HEK293 (cell line): Measurements from ENCODE around the gene PIK3C2G.

ENCODE experiments used
- CTCF ChIA-PET: fragments of 350-600 bp; formaldehyde crosslinking; extraction: SDS; loops from one replicate; lab custom pipeline; 2021; ENCODE audit warnings: antibody characterized with exemption; lab: Yijun Ruan, JAX
- POLR2A ChIA-PET: fragments of 300-600 bp; formaldehyde crosslinking; extraction: SDS; loops from one replicate; lab custom pipeline; 2020; ENCODE audit warnings: antibody characterized with exemption, inconsistent platforms; lab: Yijun Ruan, JAX
- H3K27ac ChIP-seq: fragments of 200-500 bp; sonication (Bioruptor generic); 2 replicates; pipeline ENCODE4 v1.5.1; 2014; ENCODE audit warnings: low read depth, low read length, control low read depth, inconsistent platforms; ENCODE audit errors: extremely low read depth
- H3K36me3 ChIP-seq, 2 experiments: fragments of 200-500 bp in 1 of 2; sonication (Bioruptor generic) in 1 of 2; 1 replicate in 1 of 2; 2 replicates in 1 of 2; pipeline ENCODE4 v1.5.1; 2014 to 2017; ENCODE audit warnings: inconsistent platforms in 2 of 2, low read length in 2 of 2; ENCODE audit not compliant: control insufficient read depth in 2 of 2, insufficient read depth in 1 of 2
- H3K4me1 ChIP-seq: fragments of 200-500 bp; sonication (Bioruptor generic); 2 replicates; pipeline ENCODE4 v1.5.1; 2014; ENCODE audit warnings: mild to moderate bottlenecking, low read length, inconsistent platforms; ENCODE audit not compliant: control insufficient read depth, insufficient read depth
- H3K4me3 ChIP-seq: 2 replicates; pipeline ENCODE4 v1.5.1; 2011; ENCODE audit warnings: low read depth, mild to moderate bottlenecking, control low read depth, low read length, moderate library complexity
- H3K9me3 ChIP-seq: fragments of 200-500 bp; sonication (Bioruptor generic); 2 replicates; pipeline ENCODE4 v1.5.1; 2014; ENCODE audit warnings: low read depth, low read length, inconsistent platforms; ENCODE audit not compliant: control insufficient read depth, insufficient read depth
- HOXA7 ChIP-seq: sonication (generic); formaldehyde crosslinking; IDR thresholded peaks from 2 replicates; pipeline ENCODE4 v1.8.1; 2022; ENCODE audit warnings: missing genetic modification reagents, borderline replicate concordance
- KLF16 ChIP-seq: fragments of 450-650 bp; formaldehyde crosslinking; IDR thresholded peaks from 2 replicates; pipeline ENCODE4 v1.5.1; 2017; ENCODE audit warnings: missing biosample characterization, missing genetic modification characterization
- SP3 ChIP-seq: fragments of 450-650 bp; formaldehyde crosslinking; IDR thresholded peaks from 2 replicates; pipeline ENCODE4 v1.5.1; 2016; ENCODE audit warnings: missing biosample characterization, missing genetic modification characterization
- ZNF133 ChIP-seq: fragments of 450-650 bp; formaldehyde crosslinking; IDR thresholded peaks from 2 replicates; pipeline ENCODE4 v1.5.1; 2016; ENCODE audit warnings: missing biosample characterization, missing genetic modification characterization
- ZNF155 ChIP-seq: fragments of 450-650 bp; formaldehyde crosslinking; IDR thresholded peaks from 2 replicates; pipeline ENCODE4 v1.5.1; 2016; ENCODE audit warnings: missing biosample characterization, missing genetic modification characterization
- ZNF184 ChIP-seq: fragments of 450-650 bp; IDR thresholded peaks from 2 replicates; pipeline ENCODE4 v1.5.1; 2018; ENCODE audit warnings: missing biosample characterization, mild to moderate bottlenecking, missing genetic modification characterization
- ZNF311 ChIP-seq: fragments of 450-650 bp; formaldehyde crosslinking; IDR thresholded peaks from 2 replicates; pipeline ENCODE4 v1.5.1; 2017; ENCODE audit warnings: missing biosample characterization, missing genetic modification characterization, borderline replicate concordance
- ZNF394 ChIP-seq: fragments of 450-650 bp; formaldehyde crosslinking; IDR thresholded peaks from 2 replicates; pipeline ENCODE4 v1.5.1; 2016; ENCODE audit warnings: missing biosample characterization, missing genetic modification characterization, mild to moderate bottlenecking, moderate library complexity, borderline replicate concordance
- ZNF530 ChIP-seq: fragments of 450-650 bp; formaldehyde crosslinking; IDR thresholded peaks from 2 replicates; pipeline ENCODE4 v1.5.1; 2016; ENCODE audit warnings: low read depth, missing biosample characterization, missing genetic modification characterization
- ZNF549 ChIP-seq: fragments of 450-650 bp; IDR thresholded peaks from 2 replicates; pipeline ENCODE4 v1.5.1; 2018; ENCODE audit warnings: missing biosample characterization, missing genetic modification characterization, mild to moderate bottlenecking, inconsistent platforms, moderate library complexity
- ZNF558 ChIP-seq: fragments of 450-650 bp; formaldehyde crosslinking; IDR thresholded peaks from 2 replicates; pipeline ENCODE4 v1.5.1; 2016; ENCODE audit warnings: missing biosample characterization, missing genetic modification characterization
- ZNF791 ChIP-seq: fragments of 450-650 bp; formaldehyde crosslinking; IDR thresholded peaks from 2 replicates; pipeline ENCODE4 v1.5.1; 2016; ENCODE audit warnings: missing biosample characterization, missing genetic modification characterization
- ZNF792 ChIP-seq: fragments of 450-650 bp; formaldehyde crosslinking; IDR thresholded peaks from 2 replicates; pipeline ENCODE4 v1.5.1; 2016; ENCODE audit warnings: missing biosample characterization, missing genetic modification characterization
- TF ChIP-seq, protein P1 (sequence below): fragments of 450-650 bp; formaldehyde crosslinking; IDR thresholded peaks from 2 replicates; pipeline ENCODE4 v1.5.1; 2016; ENCODE audit warnings: missing biosample characterization, missing genetic modification characterization
- TF ChIP-seq, protein P2 (sequence below): fragments of 450-650 bp; formaldehyde crosslinking; IDR thresholded peaks from 2 replicates; pipeline ENCODE4 v1.5.1; 2017; ENCODE audit warnings: missing biosample characterization, mild to moderate bottlenecking, missing genetic modification characterization, moderate library complexity
- TF ChIP-seq, protein P3 (sequence below): fragments of 450-650 bp; formaldehyde crosslinking; IDR thresholded peaks from 2 replicates; pipeline ENCODE4 v1.5.0; 2017; ENCODE audit warnings: missing biosample characterization, missing genetic modification characterization, borderline replicate concordance
- TF ChIP-seq, protein P4 (sequence below): sonication (generic); formaldehyde crosslinking; IDR thresholded peaks from 2 replicates; pipeline ENCODE4 v1.8.1; 2022; ENCODE audit warnings: mild to moderate bottlenecking, moderate library complexity, missing genetic modification reagents
- TF ChIP-seq, protein P5 (sequence below): fragments of 450-650 bp; formaldehyde crosslinking; IDR thresholded peaks from 2 replicates; pipeline ENCODE4 v1.5.1; 2016; ENCODE audit warnings: missing biosample characterization, missing genetic modification characterization
- TF ChIP-seq, protein P6 (sequence below): fragments of 450-650 bp; formaldehyde crosslinking; IDR thresholded peaks from 2 replicates; pipeline ENCODE4 v1.5.1; 2016; ENCODE audit warnings: missing biosample characterization, missing genetic modification characterization

The PIK3C2G gene

DNA sequence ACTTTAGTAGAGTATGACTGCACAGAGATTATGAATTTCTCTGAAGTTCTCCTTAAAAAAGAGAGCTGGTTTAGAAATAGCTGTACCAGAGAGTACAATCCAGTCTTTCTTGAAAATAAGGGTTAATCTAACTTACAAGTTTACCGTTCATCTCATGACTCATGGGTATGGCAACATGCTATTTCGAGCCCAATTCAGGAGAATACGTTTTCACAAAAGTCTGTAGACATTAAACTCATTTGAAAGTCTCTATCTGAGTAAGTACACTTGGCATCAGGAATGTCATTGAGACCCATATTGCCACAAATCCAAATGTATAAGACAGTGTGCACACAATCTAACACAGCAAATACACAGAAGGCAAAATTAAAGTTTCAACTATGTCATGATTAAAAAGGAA is 160.5 kb downstream of the PIK3C2G start (continued):
- TF ChIP-seq, protein P1, sequence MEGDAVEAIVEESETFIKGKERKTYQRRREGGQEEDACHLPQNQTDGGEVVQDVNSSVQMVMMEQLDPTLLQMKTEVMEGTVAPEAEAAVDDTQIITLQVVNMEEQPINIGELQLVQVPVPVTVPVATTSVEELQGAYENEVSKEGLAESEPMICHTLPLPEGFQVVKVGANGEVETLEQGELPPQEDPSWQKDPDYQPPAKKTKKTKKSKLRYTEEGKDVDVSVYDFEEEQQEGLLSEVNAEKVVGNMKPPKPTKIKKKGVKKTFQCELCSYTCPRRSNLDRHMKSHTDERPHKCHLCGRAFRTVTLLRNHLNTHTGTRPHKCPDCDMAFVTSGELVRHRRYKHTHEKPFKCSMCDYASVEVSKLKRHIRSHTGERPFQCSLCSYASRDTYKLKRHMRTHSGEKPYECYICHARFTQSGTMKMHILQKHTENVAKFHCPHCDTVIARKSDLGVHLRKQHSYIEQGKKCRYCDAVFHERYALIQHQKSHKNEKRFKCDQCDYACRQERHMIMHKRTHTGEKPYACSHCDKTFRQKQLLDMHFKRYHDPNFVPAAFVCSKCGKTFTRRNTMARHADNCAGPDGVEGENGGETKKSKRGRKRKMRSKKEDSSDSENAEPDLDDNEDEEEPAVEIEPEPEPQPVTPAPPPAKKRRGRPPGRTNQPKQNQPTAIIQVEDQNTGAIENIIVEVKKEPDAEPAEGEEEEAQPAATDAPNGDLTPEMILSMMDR, result no peak

DNA sequence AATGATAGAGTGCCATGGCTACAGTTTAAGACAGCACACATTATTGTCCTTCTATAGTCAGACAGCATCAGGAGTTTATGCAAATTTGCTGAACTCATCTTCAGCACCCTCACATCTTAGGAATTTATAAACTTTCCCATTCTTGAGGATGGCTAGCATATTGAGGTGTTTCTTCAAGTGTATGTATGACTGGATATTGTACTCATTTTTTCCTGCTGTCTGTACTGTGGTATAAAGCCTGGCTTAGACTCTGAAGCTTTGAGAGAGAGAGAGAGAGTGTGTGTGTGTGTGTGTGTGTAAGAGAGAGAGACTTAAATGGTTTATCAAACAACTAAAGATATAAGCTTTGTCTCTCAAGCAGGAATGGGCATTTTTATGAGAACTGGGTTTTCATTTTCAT is 161.6 kb downstream of the PIK3C2G start:
- no peaks in the 10 kb centered on the region for H3K9me3 ChIP-seq
- no peaks in the 10 kb centered on the region for H3K4me1 ChIP-seq
- no peak overlapping the region for H3K4me3 ChIP-seq
- CTCF ChIA-PET, result no interaction called here
- POLR2A ChIA-PET, result no interaction called here
- H3K27ac ChIP-seq, result no peak overlapping the region
- TF ChIP-seq ZNF791 (tag by site-specific recombination) (no peak), KLF16 (tag by site-specific recombination) (no peak), ZNF549 (tag by site-specific recombination) (no peak), ZNF155 (tag by site-specific recombination) (no peak), ZNF792 (tag by site-specific recombination) (no peak), HOXA7 (CRISPR knock-in tag) (no peak), ZNF184 (tag by site-specific recombination) (no peak), ZNF558 (no peak), ZNF530 (tag by site-specific recombination) (no peak), ZNF311 (tag by site-specific recombination) (no peak), ZNF394 (no peak), ZNF133 (tag by site-specific recombination) (no peak), SP3 (tag by site-specific recombination) (no peak)
- TF ChIP-seq, protein P2, sequence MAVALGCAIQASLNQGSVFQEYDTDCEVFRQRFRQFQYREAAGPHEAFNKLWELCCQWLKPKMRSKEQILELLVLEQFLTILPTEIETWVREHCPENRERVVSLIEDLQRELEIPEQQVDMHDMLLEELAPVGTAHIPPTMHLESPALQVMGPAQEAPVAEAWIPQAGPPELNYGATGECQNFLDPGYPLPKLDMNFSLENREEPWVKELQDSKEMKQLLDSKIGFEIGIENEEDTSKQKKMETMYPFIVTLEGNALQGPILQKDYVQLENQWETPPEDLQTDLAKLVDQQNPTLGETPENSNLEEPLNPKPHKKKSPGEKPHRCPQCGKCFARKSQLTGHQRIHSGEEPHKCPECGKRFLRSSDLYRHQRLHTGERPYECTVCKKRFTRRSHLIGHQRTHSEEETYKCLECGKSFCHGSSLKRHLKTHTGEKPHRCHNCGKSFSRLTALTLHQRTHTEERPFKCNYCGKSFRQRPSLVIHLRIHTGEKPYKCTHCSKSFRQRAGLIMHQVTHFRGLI (tag by site-specific recombination), result no peak
- TF ChIP-seq, protein P3, sequence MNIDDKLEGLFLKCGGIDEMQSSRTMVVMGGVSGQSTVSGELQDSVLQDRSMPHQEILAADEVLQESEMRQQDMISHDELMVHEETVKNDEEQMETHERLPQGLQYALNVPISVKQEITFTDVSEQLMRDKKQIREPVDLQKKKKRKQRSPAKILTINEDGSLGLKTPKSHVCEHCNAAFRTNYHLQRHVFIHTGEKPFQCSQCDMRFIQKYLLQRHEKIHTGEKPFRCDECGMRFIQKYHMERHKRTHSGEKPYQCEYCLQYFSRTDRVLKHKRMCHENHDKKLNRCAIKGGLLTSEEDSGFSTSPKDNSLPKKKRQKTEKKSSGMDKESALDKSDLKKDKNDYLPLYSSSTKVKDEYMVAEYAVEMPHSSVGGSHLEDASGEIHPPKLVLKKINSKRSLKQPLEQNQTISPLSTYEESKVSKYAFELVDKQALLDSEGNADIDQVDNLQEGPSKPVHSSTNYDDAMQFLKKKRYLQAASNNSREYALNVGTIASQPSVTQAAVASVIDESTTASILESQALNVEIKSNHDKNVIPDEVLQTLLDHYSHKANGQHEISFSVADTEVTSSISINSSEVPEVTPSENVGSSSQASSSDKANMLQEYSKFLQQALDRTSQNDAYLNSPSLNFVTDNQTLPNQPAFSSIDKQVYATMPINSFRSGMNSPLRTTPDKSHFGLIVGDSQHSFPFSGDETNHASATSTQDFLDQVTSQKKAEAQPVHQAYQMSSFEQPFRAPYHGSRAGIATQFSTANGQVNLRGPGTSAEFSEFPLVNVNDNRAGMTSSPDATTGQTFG (tag by site-specific recombination), result no peak
- TF ChIP-seq, protein P4, sequence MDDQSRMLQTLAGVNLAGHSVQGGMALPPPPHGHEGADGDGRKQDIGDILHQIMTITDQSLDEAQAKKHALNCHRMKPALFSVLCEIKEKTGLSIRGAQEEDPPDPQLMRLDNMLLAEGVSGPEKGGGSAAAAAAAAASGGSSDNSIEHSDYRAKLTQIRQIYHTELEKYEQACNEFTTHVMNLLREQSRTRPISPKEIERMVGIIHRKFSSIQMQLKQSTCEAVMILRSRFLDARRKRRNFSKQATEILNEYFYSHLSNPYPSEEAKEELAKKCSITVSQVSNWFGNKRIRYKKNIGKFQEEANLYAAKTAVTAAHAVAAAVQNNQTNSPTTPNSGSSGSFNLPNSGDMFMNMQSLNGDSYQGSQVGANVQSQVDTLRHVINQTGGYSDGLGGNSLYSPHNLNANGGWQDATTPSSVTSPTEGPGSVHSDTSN (CRISPR knock-in tag), result no peak
- TF ChIP-seq, protein P5, sequence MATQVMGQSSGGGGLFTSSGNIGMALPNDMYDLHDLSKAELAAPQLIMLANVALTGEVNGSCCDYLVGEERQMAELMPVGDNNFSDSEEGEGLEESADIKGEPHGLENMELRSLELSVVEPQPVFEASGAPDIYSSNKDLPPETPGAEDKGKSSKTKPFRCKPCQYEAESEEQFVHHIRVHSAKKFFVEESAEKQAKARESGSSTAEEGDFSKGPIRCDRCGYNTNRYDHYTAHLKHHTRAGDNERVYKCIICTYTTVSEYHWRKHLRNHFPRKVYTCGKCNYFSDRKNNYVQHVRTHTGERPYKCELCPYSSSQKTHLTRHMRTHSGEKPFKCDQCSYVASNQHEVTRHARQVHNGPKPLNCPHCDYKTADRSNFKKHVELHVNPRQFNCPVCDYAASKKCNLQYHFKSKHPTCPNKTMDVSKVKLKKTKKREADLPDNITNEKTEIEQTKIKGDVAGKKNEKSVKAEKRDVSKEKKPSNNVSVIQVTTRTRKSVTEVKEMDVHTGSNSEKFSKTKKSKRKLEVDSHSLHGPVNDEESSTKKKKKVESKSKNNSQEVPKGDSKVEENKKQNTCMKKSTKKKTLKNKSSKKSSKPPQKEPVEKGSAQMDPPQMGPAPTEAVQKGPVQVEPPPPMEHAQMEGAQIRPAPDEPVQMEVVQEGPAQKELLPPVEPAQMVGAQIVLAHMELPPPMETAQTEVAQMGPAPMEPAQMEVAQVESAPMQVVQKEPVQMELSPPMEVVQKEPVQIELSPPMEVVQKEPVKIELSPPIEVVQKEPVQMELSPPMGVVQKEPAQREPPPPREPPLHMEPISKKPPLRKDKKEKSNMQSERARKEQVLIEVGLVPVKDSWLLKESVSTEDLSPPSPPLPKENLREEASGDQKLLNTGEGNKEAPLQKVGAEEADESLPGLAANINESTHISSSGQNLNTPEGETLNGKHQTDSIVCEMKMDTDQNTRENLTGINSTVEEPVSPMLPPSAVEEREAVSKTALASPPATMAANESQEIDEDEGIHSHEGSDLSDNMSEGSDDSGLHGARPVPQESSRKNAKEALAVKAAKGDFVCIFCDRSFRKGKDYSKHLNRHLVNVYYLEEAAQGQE (tag by site-specific recombination), result no peak
- TF ChIP-seq, protein P6, sequence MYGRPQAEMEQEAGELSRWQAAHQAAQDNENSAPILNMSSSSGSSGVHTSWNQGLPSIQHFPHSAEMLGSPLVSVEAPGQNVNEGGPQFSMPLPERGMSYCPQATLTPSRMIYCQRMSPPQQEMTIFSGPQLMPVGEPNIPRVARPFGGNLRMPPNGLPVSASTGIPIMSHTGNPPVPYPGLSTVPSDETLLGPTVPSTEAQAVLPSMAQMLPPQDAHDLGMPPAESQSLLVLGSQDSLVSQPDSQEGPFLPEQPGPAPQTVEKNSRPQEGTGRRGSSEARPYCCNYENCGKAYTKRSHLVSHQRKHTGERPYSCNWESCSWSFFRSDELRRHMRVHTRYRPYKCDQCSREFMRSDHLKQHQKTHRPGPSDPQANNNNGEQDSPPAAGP (tag by site-specific recombination), result no peak
- H3K36me3 ChIP-seq, result no peaks in the 10 kb centered on the region
